ENCODE data around the gene LRRC3C.

The LRRC3C gene

DNA sequence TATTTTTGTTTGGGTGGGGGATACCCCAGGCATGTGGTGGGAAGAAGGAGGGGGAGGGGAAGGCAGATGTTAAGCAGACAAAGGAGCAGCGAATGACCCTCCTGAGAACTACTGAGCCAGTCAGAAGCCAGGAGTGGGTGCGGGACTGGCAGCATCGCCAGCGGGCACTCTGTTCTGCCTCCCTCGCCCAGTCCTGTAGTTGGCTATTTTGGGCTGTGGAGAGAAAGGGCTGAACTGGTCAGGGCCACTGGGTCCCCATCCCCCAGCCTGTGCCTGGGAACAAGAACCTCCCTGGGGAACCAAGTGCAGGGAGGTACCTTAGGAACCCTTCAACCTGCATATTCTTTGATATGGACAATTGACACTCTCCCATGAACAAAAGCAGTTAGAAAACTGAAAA is 6.4 kb downstream of the LRRC3C start:
- H3K27ac ChIP-seq (ENCODE audit: low read depth, low read length), result no peak overlapping the region
- H3K27me3 ChIP-seq (ENCODE audit: control insufficient read depth in 1 of 2, insufficient read depth in 2 of 2, low read length in 2 of 2), result no peaks in the 10 kb centered on the region
- H3K4me1 ChIP-seq (ENCODE audit: control insufficient read depth in 1 of 2, insufficient read depth in 2 of 2, low read length in 2 of 2), result peaks cover under 1 to 7% of the 10 kb centered on the region in 2 donors
- H3K9me3 ChIP-seq (ENCODE audit: control insufficient read depth in 1 of 2, low read length in 2 of 2), result no peaks in the 10 kb centered on the region
- no peak overlapping the region for H3K9ac ChIP-seq (ENCODE audit: low read depth in 1 of 2, low read length in 2 of 2)
- H3K4me3 ChIP-seq (ENCODE audit: low read depth in 1 of 2, low read length in 2 of 2), result no peak overlapping the region
- H3K36me3 ChIP-seq (ENCODE audit: control insufficient read depth in 1 of 2, insufficient read depth in 2 of 2, low read length in 2 of 2), result no peaks in the 10 kb centered on the region

GRCh38 chr17:39934324-39934723 is 6.8 kb downstream of the LRRC3C start:
- Histone ChIP-seq H3K36me3 (ENCODE audit: control insufficient read depth in 1 of 2, insufficient read depth in 2 of 2, low read length in 2 of 2) (no peaks in the 10 kb centered on the region), H3K27me3 (ENCODE audit: control insufficient read depth in 1 of 2, insufficient read depth in 2 of 2, low read length in 2 of 2) (no peaks in the 10 kb centered on the region), H3K9me3 (ENCODE audit: control insufficient read depth in 1 of 2, low read length in 2 of 2) (no peaks in the 10 kb centered on the region), H3K27ac (ENCODE audit: low read depth, low read length) (no peak overlapping the region), H3K9ac (ENCODE audit: low read depth in 1 of 2, low read length in 2 of 2) (no peak overlapping the region), H3K4me1 (ENCODE audit: control insufficient read depth in 1 of 2, insufficient read depth in 2 of 2, low read length in 2 of 2) (peaks cover 0 to 3% of the 10 kb centered on the region in 2 donors), H3K4me3 (ENCODE audit: low read depth in 1 of 2, low read length in 2 of 2) (no peak overlapping the region)

DNA sequence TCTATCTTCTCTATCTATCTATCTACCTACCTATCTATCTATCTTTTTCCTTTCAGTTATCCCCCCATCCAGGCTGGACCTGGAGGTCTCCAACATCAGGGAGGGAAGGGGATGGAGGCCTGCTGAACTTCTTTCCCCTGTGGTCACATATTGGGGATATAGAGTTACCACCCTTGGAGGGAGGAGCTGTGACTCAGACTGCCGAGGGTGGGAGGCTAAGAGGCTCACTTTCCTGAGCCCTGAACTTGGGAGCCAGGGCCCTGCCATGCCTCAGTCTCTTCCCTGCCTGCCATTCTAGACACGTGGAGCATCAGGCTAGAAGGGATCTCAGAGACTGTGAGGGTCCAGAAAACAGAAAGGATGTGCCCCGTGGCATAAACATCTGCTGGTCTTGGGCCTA is 8.4 kb downstream of the LRRC3C start:
- Histone ChIP-seq H3K9me3 (ENCODE audit: control insufficient read depth in 1 of 2, low read length in 2 of 2) (no peaks in the 10 kb centered on the region), H3K27ac (ENCODE audit: low read depth, low read length) (no peak overlapping the region), H3K4me3 (ENCODE audit: low read depth in 1 of 2, low read length in 2 of 2) (no peak overlapping the region), H3K4me1 (ENCODE audit: control insufficient read depth in 1 of 2, insufficient read depth in 2 of 2, low read length in 2 of 2) (peaks cover 0 to 5% of the 10 kb centered on the region in 2 donors), H3K9ac (ENCODE audit: low read depth in 1 of 2, low read length in 2 of 2) (no peak overlapping the region), H3K27me3 (ENCODE audit: control insufficient read depth in 1 of 2, insufficient read depth in 2 of 2, low read length in 2 of 2) (no peaks in the 10 kb centered on the region), H3K36me3 (ENCODE audit: control insufficient read depth in 1 of 2, insufficient read depth in 2 of 2, low read length in 2 of 2) (no peaks in the 10 kb centered on the region)

DNA sequence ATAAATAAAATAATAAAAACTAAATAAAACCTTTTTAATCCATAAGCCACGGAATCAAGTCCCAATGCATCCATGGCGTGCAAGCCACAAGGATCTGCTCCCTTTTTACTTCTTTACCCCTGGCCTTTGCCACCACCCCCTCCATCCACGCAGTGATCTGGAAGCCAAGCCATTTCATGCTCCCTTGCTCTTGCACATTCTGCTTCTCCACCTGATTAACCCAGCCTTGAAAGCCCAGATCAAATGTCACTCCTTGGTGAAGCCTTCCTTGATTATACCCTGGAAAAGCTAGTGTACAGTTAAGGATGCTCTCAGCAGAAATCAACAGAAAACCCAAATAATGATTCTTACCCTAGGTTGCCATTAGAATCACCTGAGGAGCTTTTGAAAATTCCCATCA is 9.9 kb downstream of the LRRC3C start:
- Histone ChIP-seq H3K27me3 (ENCODE audit: control insufficient read depth in 1 of 2, insufficient read depth in 2 of 2, low read length in 2 of 2) (no peaks in the 10 kb centered on the region), H3K9me3 (ENCODE audit: control insufficient read depth in 1 of 2, low read length in 2 of 2) (no peaks in the 10 kb centered on the region), H3K27ac (ENCODE audit: low read depth, low read length) (no peak overlapping the region), H3K9ac (ENCODE audit: low read depth in 1 of 2, low read length in 2 of 2) (no peak overlapping the region), H3K36me3 (ENCODE audit: control insufficient read depth in 1 of 2, insufficient read depth in 2 of 2, low read length in 2 of 2) (no peaks in the 10 kb centered on the region), H3K4me3 (ENCODE audit: low read depth in 1 of 2, low read length in 2 of 2) (no peak overlapping the region), H3K4me1 (ENCODE audit: control insufficient read depth in 1 of 2, insufficient read depth in 2 of 2, low read length in 2 of 2) (peaks cover 0 to 5% of the 10 kb centered on the region in 2 donors)

- Histone ChIP-seq H3K27ac (ENCODE audit: low read depth, low read length) (no peak overlapping the region), H3K9me3 (ENCODE audit: control insufficient read depth in 1 of 2, low read length in 2 of 2) (no peaks in the 10 kb centered on the region), H3K4me3 (ENCODE audit: low read depth in 1 of 2, low read length in 2 of 2) (no peak overlapping the region), H3K36me3 (ENCODE audit: control insufficient read depth in 1 of 2, insufficient read depth in 2 of 2, low read length in 2 of 2) (no peaks in the 10 kb centered on the region), H3K9ac (ENCODE audit: low read depth in 1 of 2, low read length in 2 of 2) (no peak overlapping the region), H3K27me3 (ENCODE audit: control insufficient read depth in 1 of 2, insufficient read depth in 2 of 2, low read length in 2 of 2) (no peaks in the 10 kb centered on the region), H3K4me1 (ENCODE audit: control insufficient read depth in 1 of 2, insufficient read depth in 2 of 2, low read length in 2 of 2) (peaks cover 0 to 5% of the 10 kb centered on the region in 2 donors)
Measured at GRCh38 chr17:39938140-39938869, 10.8 kb downstream of the LRRC3C start.

DNA sequence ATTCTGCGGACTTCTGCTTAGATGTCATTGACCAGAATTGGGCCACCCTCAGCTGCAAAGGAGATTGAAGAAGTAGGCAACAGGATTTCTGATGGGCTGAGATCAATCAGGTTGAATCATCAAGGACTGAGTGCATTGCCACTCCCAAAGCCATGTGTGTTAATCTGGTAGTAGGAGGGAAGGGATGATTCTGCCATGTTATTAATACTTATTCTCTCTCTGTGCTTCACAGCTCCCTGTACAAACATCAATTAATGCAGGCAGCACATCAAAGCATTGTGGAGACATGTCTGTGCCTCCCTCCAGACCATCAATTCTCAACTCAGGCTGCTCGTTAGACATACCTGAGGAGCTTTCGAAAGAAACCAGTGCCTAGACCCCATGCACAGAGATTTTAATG is 11.6 kb downstream of the LRRC3C start:
- Histone ChIP-seq H3K27me3 (ENCODE audit: control insufficient read depth in 1 of 2, insufficient read depth in 2 of 2, low read length in 2 of 2) (peaks cover 0 to 4% of the 10 kb centered on the region in 2 donors), H3K36me3 (ENCODE audit: control insufficient read depth in 1 of 2, insufficient read depth in 2 of 2, low read length in 2 of 2) (no peaks in the 10 kb centered on the region), H3K27ac (ENCODE audit: low read depth, low read length) (no peak overlapping the region), H3K4me1 (ENCODE audit: control insufficient read depth in 1 of 2, insufficient read depth in 2 of 2, low read length in 2 of 2) (peaks cover 0 to 5% of the 10 kb centered on the region in 2 donors), H3K9me3 (ENCODE audit: control insufficient read depth in 1 of 2, low read length in 2 of 2) (no peaks in the 10 kb centered on the region), H3K9ac (ENCODE audit: low read depth in 1 of 2, low read length in 2 of 2) (no peak overlapping the region), H3K4me3 (ENCODE audit: low read depth in 1 of 2, low read length in 2 of 2) (no peak overlapping the region)

- Histone ChIP-seq H3K9ac (ENCODE audit: low read depth in 1 of 2, low read length in 2 of 2) (no peak overlapping the region), H3K4me1 (ENCODE audit: control insufficient read depth in 1 of 2, insufficient read depth in 2 of 2, low read length in 2 of 2) (peaks cover 0 to 5% of the 10 kb centered on the region in 2 donors), H3K27me3 (ENCODE audit: control insufficient read depth in 1 of 2, insufficient read depth in 2 of 2, low read length in 2 of 2) (peaks cover 0 to 4% of the 10 kb centered on the region in 2 donors), H3K27ac (ENCODE audit: low read depth, low read length) (no peak overlapping the region), H3K36me3 (ENCODE audit: control insufficient read depth in 1 of 2, insufficient read depth in 2 of 2, low read length in 2 of 2) (no peaks in the 10 kb centered on the region), H3K4me3 (ENCODE audit: low read depth in 1 of 2, low read length in 2 of 2) (no peak overlapping the region), H3K9me3 (ENCODE audit: control insufficient read depth in 1 of 2, low read length in 2 of 2) (no peaks in the 10 kb centered on the region)
Measured at GRCh38 chr17:39939588-39940419, 12.3 kb downstream of the LRRC3C start.

GRCh38 chr17:39943702-39944392 is 16.3 kb downstream of the LRRC3C start:
- H3K4me3 ChIP-seq (ENCODE audit: low read depth in 1 of 2, low read length in 2 of 2), result no peak overlapping the region
- no peak overlapping the region for H3K9ac ChIP-seq (ENCODE audit: low read depth in 1 of 2, low read length in 2 of 2)
- peaks cover 0 to 5% of the 10 kb centered on the region in 2 donors for H3K4me1 ChIP-seq (ENCODE audit: control insufficient read depth in 1 of 2, insufficient read depth in 2 of 2, low read length in 2 of 2)
- H3K27me3 ChIP-seq (ENCODE audit: control insufficient read depth in 1 of 2, insufficient read depth in 2 of 2, low read length in 2 of 2), result peaks cover 0 to 4% of the 10 kb centered on the region in 2 donors
- H3K27ac ChIP-seq (ENCODE audit: low read depth, low read length), result no peak overlapping the region
- H3K36me3 ChIP-seq (ENCODE audit: control insufficient read depth in 1 of 2, insufficient read depth in 2 of 2, low read length in 2 of 2), result no peaks in the 10 kb centered on the region
- H3K9me3 ChIP-seq (ENCODE audit: control insufficient read depth in 1 of 2, low read length in 2 of 2), result no peaks in the 10 kb centered on the region

GRCh38 chr17:39944393-39944711 is 16.8 kb downstream of the LRRC3C start:
- H3K9ac ChIP-seq (ENCODE audit: low read depth in 1 of 2, low read length in 2 of 2), result no peak overlapping the region
- no peak overlapping the region for H3K4me3 ChIP-seq (ENCODE audit: low read depth in 1 of 2, low read length in 2 of 2)
- H3K27me3 ChIP-seq (ENCODE audit: control insufficient read depth in 1 of 2, insufficient read depth in 2 of 2, low read length in 2 of 2), result peaks cover 0 to 4% of the 10 kb centered on the region in 2 donors
- peaks cover 0 to 5% of the 10 kb centered on the region in 2 donors for H3K4me1 ChIP-seq (ENCODE audit: control insufficient read depth in 1 of 2, insufficient read depth in 2 of 2, low read length in 2 of 2)
- no peaks in the 10 kb centered on the region for H3K9me3 ChIP-seq (ENCODE audit: control insufficient read depth in 1 of 2, low read length in 2 of 2)
- H3K27ac ChIP-seq (ENCODE audit: low read depth, low read length), result no peak overlapping the region
- H3K36me3 ChIP-seq (ENCODE audit: control insufficient read depth in 1 of 2, insufficient read depth in 2 of 2, low read length in 2 of 2), result no peaks in the 10 kb centered on the region
